ENCODE results near the gene NHEJ1.
"Not testable (repeated sequence)": the region's sequence is repeated elsewhere in the genome, so short reads cannot be mapped to it uniquely, and the experiment has no call there.

The NHEJ1 gene

GRCh38 chr2:219160186-219161017, at the start of gene NHEJ1:
NHEJ1 (minus strand) TSS chr2:219160815; CDS start chr2:219158362, 2,453 bp downstream.
- peak; percentile 94 for DNase-seq

- DNase-seq, result no peak
Observed at GRCh38 chr2:219209236-219210195, 48.9 kb upstream of the NHEJ1 start.

GRCh38 chr2:219207884-219208740, 47.5 kb upstream of the NHEJ1 start:
- no peak for DNase-seq

- DNase-seq, result no peak
Observed at GRCh38 chr2:219207134-219207883, 46.7 kb upstream of the NHEJ1 start.

GRCh38 chr2:219206328-219207133, 45.9 kb upstream of the NHEJ1 start, which contains the start of gene ZFAND2B:
ZFAND2B (plus strand) TSS chr2:219206782; CDS start chr2:219206988, 206 bp downstream.
- DNase-seq, result peak; percentile 97

- DNase-seq, result no peak
Observed at GRCh38 chr2:219205981-219206327, 45.3 kb upstream of the NHEJ1 start.

- no peak for DNase-seq
Observed at GRCh38 chr2:219205165-219205538, 44.5 kb upstream of the NHEJ1 start.

GRCh38 chr2:219204425-219205164, 44.0 kb upstream of the NHEJ1 start:
- no peak for DNase-seq

- not testable (repeated sequence) for DNase-seq
Observed at GRCh38 chr2:219201331-219201730, 40.7 kb upstream of the NHEJ1 start.

- DNase-seq, result not testable (repeated sequence)
Observed at GRCh38 chr2:219200502-219201326, 40.1 kb upstream of the NHEJ1 start.

GRCh38 chr2:219199470-219200211, 39.0 kb upstream of the NHEJ1 start:
- no peak for DNase-seq

GRCh38 chr2:219198974-219199373, 38.4 kb upstream of the NHEJ1 start:
- no peak for DNase-seq

- DNase-seq, result no peak
Observed at GRCh38 chr2:219197388-219197787, 36.8 kb upstream of the NHEJ1 start.

- DNase-seq, result no peak
Observed at GRCh38 chr2:219186754-219187456, 26.3 kb upstream of the NHEJ1 start.

- DNase-seq, result no peak
Observed at GRCh38 chr2:219184121-219184520, 23.5 kb upstream of the NHEJ1 start.

- no peak for DNase-seq
Observed at GRCh38 chr2:219183151-219183772, 22.6 kb upstream of the NHEJ1 start.

All from activated CD4-positive, CD25-positive, alpha-beta regulatory T cell treated with anti-CD3 and anti-CD28 coated beads, Interleukin-2, amount 50 U/mL, for 72 hours (primary cell).